Testis (tissue), 3 donors: Measurements from ENCODE around the gene GRIK2. TPM values are rescaled to one million over a fixed set of nuclear protein-coding genes. Genes with fewer than 3 reads are reported as not detected.

ENCODE experiments used
- DNase-seq: peaks from one replicate; pipeline ENCODE4 v3.0.0-alpha.2; 2019
- H3K27ac ChIP-seq, 2 donors: fragments of 200-600 bp; sonication (generic); one replicate each; pipeline ENCODE4 v1.5.1; 2019
- H3K27me3 ChIP-seq: fragments of 200-600 bp; sonication (generic); one replicate; pipeline ENCODE4 v1.5.1; 2019
- H3K36me3 ChIP-seq: fragments of 200-600 bp; sonication (generic); one replicate; pipeline ENCODE4 v1.5.1; 2017; ENCODE audit warnings: low read depth; ENCODE audit errors: missing control alignments
- H3K4me1 ChIP-seq: fragments of 200-600 bp; sonication (generic); one replicate; pipeline ENCODE4 v1.5.1; 2019
- H3K4me3 ChIP-seq, 2 donors: fragments of 200-600 bp; sonication (generic); one replicate each; pipeline ENCODE4 v1.5.1; 2017 to 2019
- H3K9me3 ChIP-seq: fragments of 200-600 bp; sonication (generic); one replicate; pipeline ENCODE4 v1.5.1; 2017
- POLR2A ChIP-seq: fragments of 450-650 bp; IDR thresholded peaks from one replicate; pipeline ENCODE4 v1.6.1; 2017; ENCODE audit warnings: antibody characterized with exemption, mild to moderate bottlenecking, moderate library complexity
- WGBS, 2 donors: methylation state at CpG; one replicate each; pipeline ENCODE4 v1.1.5; 2018; 5-methylcytosine and 5-hydroxymethylcytosine counted together
- intact Hi-C: fragments of 100-400 bp; cut with DNase I; formaldehyde crosslinking; loops from one replicate; pipeline ENCODE4 v1.15.1; 2023; ENCODE audit warnings: low total_unique reads
- polyA plus RNA-seq: library from polyadenylated mRNA; stranded (reverse); fragments of 350-450 nt; fragmentation: Illumina TruSeq; extraction: RNeasy Lipid Tissue Mini Kit (QIAGEN cat#74804); gene quantifications from one replicate; pipeline ENCODE4 v1.2.3, GENCODE V29; 2014; ENCODE audit warnings: low read depth, low replicate concordance; ENCODE audit not compliant: insufficient read depth
- total RNA-seq, 2 donors: library from RNA; depleted of rRNA; stranded (reverse); fragments of >200 nt; gene quantifications; one replicate each; pipeline ENCODE4 v1.2.3, GENCODE V29; 2016
- TF ChIP-seq, protein P1 (sequence below), 3 experiments: fragments of 450-650 bp in 2 of 3; fragments of 200-600 bp in 1 of 3; sonication (generic) in 1 of 3; IDR thresholded peaks; one replicate each; pipeline ENCODE4 v1.5.1; 2016 to 2019; ENCODE audit warnings: antibody characterized with exemption in 3 of 3, mild to moderate bottlenecking in 2 of 3, moderate library complexity in 1 of 3

Gene GRIK2
- total and polyA plus RNA-seq, 3 donors from 2014 or later, result 1.1 to 23.5 (median 12.4) TPM

DNA sequence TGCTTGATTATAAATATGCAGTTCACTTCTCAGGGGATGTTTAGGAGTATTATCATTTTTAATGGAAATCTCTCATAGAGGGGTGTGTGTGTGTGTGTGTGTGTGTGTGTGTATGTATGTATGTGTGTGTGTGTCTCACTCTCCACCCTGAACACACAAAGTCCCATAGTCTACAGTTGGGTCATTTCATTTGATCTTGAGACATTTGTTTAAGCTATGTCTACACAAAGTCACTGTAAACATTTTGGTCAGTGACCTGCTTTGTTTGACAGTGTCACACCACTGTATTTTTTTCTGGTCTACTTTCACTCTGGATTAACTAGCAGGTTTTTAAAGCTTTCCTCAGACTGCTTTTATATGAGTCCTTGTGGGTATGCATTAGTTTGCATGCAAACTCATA, 215.2 kb downstream of the GRIK2 start:
- Histone ChIP-seq H3K27me3 (no peaks in the 10 kb centered on the region), H3K4me3 (no peak overlapping the region), H3K36me3 (no peaks in the 10 kb centered on the region), H3K4me1 (no peaks in the 10 kb centered on the region), H3K9me3 (no peaks in the 10 kb centered on the region), H3K27ac (no peak overlapping the region)
- no peak for DNase-seq
- intact Hi-C loops, result no loop called here
- TF ChIP-seq, protein P1, sequence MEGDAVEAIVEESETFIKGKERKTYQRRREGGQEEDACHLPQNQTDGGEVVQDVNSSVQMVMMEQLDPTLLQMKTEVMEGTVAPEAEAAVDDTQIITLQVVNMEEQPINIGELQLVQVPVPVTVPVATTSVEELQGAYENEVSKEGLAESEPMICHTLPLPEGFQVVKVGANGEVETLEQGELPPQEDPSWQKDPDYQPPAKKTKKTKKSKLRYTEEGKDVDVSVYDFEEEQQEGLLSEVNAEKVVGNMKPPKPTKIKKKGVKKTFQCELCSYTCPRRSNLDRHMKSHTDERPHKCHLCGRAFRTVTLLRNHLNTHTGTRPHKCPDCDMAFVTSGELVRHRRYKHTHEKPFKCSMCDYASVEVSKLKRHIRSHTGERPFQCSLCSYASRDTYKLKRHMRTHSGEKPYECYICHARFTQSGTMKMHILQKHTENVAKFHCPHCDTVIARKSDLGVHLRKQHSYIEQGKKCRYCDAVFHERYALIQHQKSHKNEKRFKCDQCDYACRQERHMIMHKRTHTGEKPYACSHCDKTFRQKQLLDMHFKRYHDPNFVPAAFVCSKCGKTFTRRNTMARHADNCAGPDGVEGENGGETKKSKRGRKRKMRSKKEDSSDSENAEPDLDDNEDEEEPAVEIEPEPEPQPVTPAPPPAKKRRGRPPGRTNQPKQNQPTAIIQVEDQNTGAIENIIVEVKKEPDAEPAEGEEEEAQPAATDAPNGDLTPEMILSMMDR (IDR thresholded peaks at IDR 0.05), result no peak
- no peak for TF ChIP-seq POLR2A

DNA sequence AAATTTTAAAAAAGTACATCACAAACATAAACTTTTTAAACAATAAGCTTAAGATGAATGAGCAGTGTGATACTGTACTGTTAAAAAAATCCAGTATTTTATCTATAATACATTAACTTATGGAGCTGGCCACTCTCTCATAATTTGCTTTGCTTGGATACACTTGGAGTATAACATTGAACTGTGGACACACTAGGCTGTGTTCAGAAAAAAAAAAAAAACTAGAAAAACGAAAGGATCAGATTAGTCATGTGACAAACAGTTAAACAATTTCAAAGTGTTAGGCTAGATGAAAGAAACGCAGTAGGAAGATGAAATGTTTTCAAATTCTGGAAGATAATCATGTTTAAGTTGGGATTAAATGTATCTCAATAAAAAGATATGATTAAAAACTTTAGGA, 220.0 kb downstream of the GRIK2 start:
- Histone ChIP-seq H3K9me3 (no peaks in the 10 kb centered on the region), H3K27me3 (no peaks in the 10 kb centered on the region), H3K4me1 (no peaks in the 10 kb centered on the region), H3K36me3 (no peaks in the 10 kb centered on the region), H3K27ac (no peak overlapping the region), H3K4me3 (no peak overlapping the region)
- TF ChIP-seq, protein P1 (IDR thresholded peaks at IDR 0.05), result no peak
- no peak for TF ChIP-seq POLR2A
- intact Hi-C loops, result no loop called here
- DNase-seq, result no peak
- WGBS, 2 donors, result 72 to 82% methylated on average over 2 of the region's 2 CpGs

- WGBS, 2 donors, result 65 to 74% methylated on average over 1 of the region's 1 CpG
- Histone ChIP-seq H3K4me3 (no peak overlapping the region), H3K36me3 (no peaks in the 10 kb centered on the region), H3K9me3 (no peaks in the 10 kb centered on the region), H3K27me3 (no peaks in the 10 kb centered on the region), H3K27ac (no peak overlapping the region), H3K4me1 (no peaks in the 10 kb centered on the region)
- intact Hi-C loops, result no loop called here
- TF ChIP-seq, protein P1 (IDR thresholded peaks at IDR 0.05), result no peak
- no peak for TF ChIP-seq POLR2A
- DNase-seq, result no peak
These were observed 221.3 kb downstream of the GRIK2 start for GRCh38 chr6:101614774-101615173.

- Histone ChIP-seq H3K27ac (no peak overlapping the region), H3K4me1 (no peaks in the 10 kb centered on the region), H3K27me3 (no peaks in the 10 kb centered on the region), H3K9me3 (no peaks in the 10 kb centered on the region), H3K36me3 (no peaks in the 10 kb centered on the region), H3K4me3 (no peak overlapping the region)
- no peak for TF ChIP-seq POLR2A
- TF ChIP-seq, protein P1 (IDR thresholded peaks at IDR 0.05), result no peak
- intact Hi-C loops, result no loop called here
- no peak for DNase-seq
- WGBS, 2 donors, result 70 to 85% methylated on average over 6 of the region's 6 CpGs
These were observed 232.8 kb downstream of the GRIK2 start for GRCh38 chr6:101626269-101626668.

DNA sequence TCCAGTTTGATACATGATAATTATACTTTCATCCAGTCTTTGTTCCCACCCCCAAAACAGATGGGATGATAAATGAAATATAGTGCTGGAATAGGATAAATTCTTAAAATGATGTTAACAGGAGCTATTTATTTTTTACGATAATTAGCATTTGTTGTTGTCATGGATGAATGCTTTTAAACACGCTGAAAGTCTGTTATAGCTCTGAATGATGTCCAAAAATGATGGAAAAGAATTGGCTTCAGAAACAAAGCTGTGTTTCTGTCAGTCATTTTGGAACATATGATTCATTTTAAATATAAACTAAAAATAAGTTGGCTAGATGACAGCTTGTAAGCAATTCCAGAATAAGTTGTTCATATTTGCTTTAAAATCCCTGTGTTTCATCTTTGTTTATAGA, 237.4 kb downstream of the GRIK2 start:
- no peak for DNase-seq
- no peak overlapping the region for H3K4me3 ChIP-seq
- 82 to 87% methylated on average over 2 of the region's 2 CpGs for WGBS, 2 donors
- no peak overlapping the region for H3K27ac ChIP-seq
- intact Hi-C loops, result no loop called here
- H3K36me3 ChIP-seq, result no peaks in the 10 kb centered on the region
- H3K27me3 ChIP-seq, result no peaks in the 10 kb centered on the region
- no peaks in the 10 kb centered on the region for H3K9me3 ChIP-seq
- TF ChIP-seq POLR2A, result no peak
- TF ChIP-seq, protein P1 (IDR thresholded peaks at IDR 0.05), result no peak
- H3K4me1 ChIP-seq, result no peaks in the 10 kb centered on the region
